Renal pelvis (tissue), 4 donors: ENCODE data around the gene ATF6. TPM values are rescaled to one million over a fixed set of nuclear protein-coding genes. Genes with fewer than 3 reads are reported as not detected.

Experiments
- DNase-seq: peaks from one replicate; pipeline ENCODE4 v3.0.0-alpha.2; 2013
- polyA plus RNA-seq, 3 donors: library from polyadenylated mRNA; unstranded; fragments of 120-200 nt; gene quantifications; one replicate each; pipeline ENCODE4 v1.2.1, GENCODE V29; 2013; ENCODE audit not compliant: insufficient read length in 3 of 3

The ATF6 gene
- polyA plus RNA-seq, 3 donors = 26.6 to 32.6 (median 27.5) TPM

- DNase-seq = no peak
Observed at GRCh38 chr1:161872506-161872905, 106.4 kb downstream of the ATF6 start.

- no peak for DNase-seq
Observed at GRCh38 chr1:161879261-161879660, 113.1 kb downstream of the ATF6 start.

GRCh38 chr1:161884475-161884874 lies 118.4 kb downstream of the ATF6 start:
- no peak for DNase-seq

- DNase-seq = no peak
Observed at GRCh38 chr1:161885003-161885402, 118.9 kb downstream of the ATF6 start.

- no peak for DNase-seq
Observed at GRCh38 chr1:161885759-161886158, 119.6 kb downstream of the ATF6 start.

GRCh38 chr1:161886589-161886988 lies 120.5 kb downstream of the ATF6 start:
- DNase-seq = no peak

- no peak for DNase-seq
Observed at GRCh38 chr1:161887730-161888287, 121.7 kb downstream of the ATF6 start.

- DNase-seq = no peak
Observed at GRCh38 chr1:161890574-161890973, 124.5 kb downstream of the ATF6 start.

GRCh38 chr1:161899091-161899490 lies 133.0 kb downstream of the ATF6 start:
- no peak for DNase-seq

- no peak for DNase-seq
Observed at GRCh38 chr1:161900160-161900559, 134.0 kb downstream of the ATF6 start.

GRCh38 chr1:161902182-161902581 lies 136.1 kb downstream of the ATF6 start:
- DNase-seq = no peak

- DNase-seq = no peak
Observed at GRCh38 chr1:161905269-161905884, 139.3 kb downstream of the ATF6 start.

- DNase-seq = no peak
Observed at GRCh38 chr1:161907265-161907664, 141.1 kb downstream of the ATF6 start.

GRCh38 chr1:161908264-161908663 lies 142.1 kb downstream of the ATF6 start:
- DNase-seq = no peak

- DNase-seq = no peak
Observed at GRCh38 chr1:161910604-161911003, 144.5 kb downstream of the ATF6 start.

- no peak for DNase-seq
Observed at GRCh38 chr1:161913482-161914140, 147.5 kb downstream of the ATF6 start.

GRCh38 chr1:161914595-161914994 lies 148.5 kb downstream of the ATF6 start:
- DNase-seq = no peak

GRCh38 chr1:161915051-161915503 lies 149.0 kb downstream of the ATF6 start:
- DNase-seq = no peak

GRCh38 chr1:161915978-161916377 lies 149.9 kb downstream of the ATF6 start:
- DNase-seq = no peak

- no peak for DNase-seq
Observed at GRCh38 chr1:161919229-161919628, 153.1 kb downstream of the ATF6 start.

- no peak for DNase-seq
Observed at GRCh38 chr1:161921491-161921890, 155.4 kb downstream of the ATF6 start.

GRCh38 chr1:161921990-161922389 lies 155.9 kb downstream of the ATF6 start:
- no peak for DNase-seq

- DNase-seq = no peak
Observed at GRCh38 chr1:161928056-161928455, 161.9 kb downstream of the ATF6 start.

- DNase-seq = no peak
Observed at GRCh38 chr1:161929137-161929536, 163.0 kb downstream of the ATF6 start.
